C4-2B (cell line): Measurements from ENCODE around the gene ENOX2.

Experiments
- H3K27ac ChIP-seq: fragments of 450-650 bp; 2 replicates; pipeline ENCODE4 v1.5.1; 2017
- CTCF ChIP-seq: fragments of 450-650 bp; conservative IDR thresholded peaks from 2 replicates; pipeline ENCODE4 v1.5.1; 2017; ENCODE audit warnings: mild to moderate bottlenecking
- ZFX ChIP-seq: fragments of 450-650 bp; IDR thresholded peaks from 2 replicates; pipeline ENCODE4 v1.6.1; 2017

Gene ENOX2

GRCh38 chrX:130916636-130917422 lies 13.8 kb upstream of the ENOX2 start:
- no peak overlapping the region for H3K27ac ChIP-seq
- no peak for TF ChIP-seq ZFX
- peak; percentile 70 for TF ChIP-seq CTCF

GRCh38 chrX:130915302-130915701 lies 12.3 kb upstream of the ENOX2 start:
- H3K27ac ChIP-seq, result no peak overlapping the region
- no peak for TF ChIP-seq ZFX
- no peak for TF ChIP-seq CTCF

GRCh38 chrX:130909469-130910136 lies 6.6 kb upstream of the ENOX2 start:
- TF ChIP-seq ZFX (no peak), CTCF (no peak)
- no peak overlapping the region for H3K27ac ChIP-seq

GRCh38 chrX:130906776-130907175 lies 3.8 kb upstream of the ENOX2 start:
- TF ChIP-seq CTCF (no peak), ZFX (no peak)
- H3K27ac ChIP-seq, result no peak overlapping the region

GRCh38 chrX:130902446-130902782 lies 595 bp downstream of the ENOX2 start:
- TF ChIP-seq ZFX (no peak), CTCF (no peak)
- H3K27ac ChIP-seq, result peak overlapping the region; percentile 77

- TF ChIP-seq CTCF (no peak), ZFX (no peak)
- no peak overlapping the region for H3K27ac ChIP-seq
These were observed 6.1 kb downstream of the ENOX2 start for GRCh38 chrX:130896802-130897501.

GRCh38 chrX:130896026-130896425 lies 7.0 kb downstream of the ENOX2 start:
- TF ChIP-seq CTCF (no peak), ZFX (no peak)
- no peak overlapping the region for H3K27ac ChIP-seq
